ENCODE measurements around the gene GASK1A. TPM values are rescaled to one million over a fixed set of nuclear protein-coding genes. Genes with fewer than 3 reads are reported as not detected.

GASK1A gene
- total and polyA plus RNA-seq, 2 of the 4 experiments (the other 2 are of a cell fraction) = 0.18 to 0.19 TPM

- H3K4me1 ChIP-seq (ENCODE audit: control insufficient read depth, insufficient read depth, low read length) = no peaks in the 10 kb centered on the region
- dilution Hi-C loops (cut with HindIII; ENCODE audit: low sequenced_read_pairs, unreplicated experiment) (no loop called here), intact Hi-C loops (cut with micrococcal nuclease) (no loop called here), in situ Hi-C loops (cut with MboI; ENCODE audit: low sequenced_read_pairs) (no loop called here)
- H3K27me3 ChIP-seq (ENCODE audit: control insufficient read depth, insufficient read depth, low read length) = peaks cover 43% of the 10 kb centered on the region
- no TSS peak for BruUV-seq (replicated peaks)
- no peak overlapping the region for H3K4me2 ChIP-seq (ENCODE audit: low read depth, low read length)
- no peak for DNase-seq
- H2AFZ ChIP-seq (replicated peaks; ENCODE audit: low read length, poor library complexity) = no peak overlapping the region
- H3K23ac ChIP-seq (ENCODE audit: low read depth, low read length) = no peak overlapping the region
- no peaks in the 10 kb centered on the region for H3K9me1 ChIP-seq (ENCODE audit: insufficient read depth, low read length)
- H4K8ac ChIP-seq (ENCODE audit: low read depth in 2 of 2, low read length in 2 of 2) = no peak overlapping the region
- H4K20me1 ChIP-seq (ENCODE audit: insufficient read depth, low read length) = no peaks in the 10 kb centered on the region
- no peak overlapping the region for H3K14ac ChIP-seq (replicated peaks; ENCODE audit: low read depth, low read length)
- H3K18ac ChIP-seq (ENCODE audit: low read depth, low read length) = no peak overlapping the region
- TF ChIP-seq POLR2A (IDR thresholded peaks at IDR 0.05; ENCODE audit: low read depth, low read length) (no peak), BHLHE40 (IDR thresholded peaks at IDR 0.05; ENCODE audit: low read depth, low read length) (no peak)
- no peaks in the 10 kb centered on the region for H3K36me3 ChIP-seq (ENCODE audit: control insufficient read depth, insufficient read depth, low read length)
- no peak overlapping the region for H3K56ac ChIP-seq (ENCODE audit: extremely low read depth, insufficient read depth, low read length)
- ChIA-PET POLR2A (ENCODE audit: unreplicated experiment) (no interaction called here), CTCF (interaction anchor here (0.9 to 1.2 kb wide), 2 partner anchors 21 to 57 kb away, joined by 3 read pairs; no protein-coding TSS in a partner anchor)
- no peak overlapping the region for H2BK20ac ChIP-seq (ENCODE audit: low read depth, low read length)
- WGBS, 2 experiments (ENCODE audit: extremely low coverage in 2 of 2, insufficient read length in 1 of 2) = 93% methylated on average over 2 of the region's 6 CpGs; no CpG with 5 or more reads in 1 of the 2 experiments
- no peaks in the 10 kb centered on the region for H3K79me1 ChIP-seq (ENCODE audit: low read depth in 1 of 2, low read length in 2 of 2)
- H2BK120ac ChIP-seq (ENCODE audit: low read depth, low read length) = no peak overlapping the region
- no peak overlapping the region for H3K27ac ChIP-seq (ENCODE audit: insufficient read depth, low read length)
- H3K4ac ChIP-seq (ENCODE audit: low read depth, low read length) = no peak overlapping the region
- ATAC-seq (ENCODE audit: low read depth) = no peak
- no peak overlapping the region for H4K91ac ChIP-seq (ENCODE audit: insufficient read depth, low read depth, low read length)
- H2BK15ac ChIP-seq (ENCODE audit: low read depth, low read length) = no peak overlapping the region
- peaks cover 4% of the 10 kb centered on the region; the same call in 1 of the 2 replicates for H3K9me3 ChIP-seq (ENCODE audit: control insufficient read depth, insufficient read depth, low read length)
- no peak overlapping the region for H2AK9ac ChIP-seq (replicated peaks; ENCODE audit: low read depth, low read length, poor library complexity)
- no peak overlapping the region for H2BK5ac ChIP-seq (ENCODE audit: low read depth, low read length, poor library complexity, severe bottlenecking)
- no peak overlapping the region for H3K9ac ChIP-seq (ENCODE audit: low read depth, low read length)
- H3K4me3 ChIP-seq (ENCODE audit: insufficient read depth, low read depth, low read length) = no peak overlapping the region
- H4K5ac ChIP-seq (ENCODE audit: low read depth, low read length) = no peak overlapping the region
- H2AK5ac ChIP-seq (ENCODE audit: low read depth, low read length) = no peak overlapping the region
Measured at GRCh38 chr3:42982645-42983412, 3.7 kb downstream of the GASK1A start.

All from IMR-90 (cell line).